B cell (primary cell): ENCODE data around the gene PDE10A.

Experiments
- CTCF ChIP-seq: fragments of 200-600 bp; IDR thresholded peaks from one replicate; pipeline ENCODE4 v1.8.0; 2022; ENCODE audit warnings: antibody characterized with exemption, mild to moderate bottlenecking
- EZH2 ChIP-seq: IDR thresholded peaks from 2 replicates; pipeline ENCODE4 v1.6.1; 2012; ENCODE audit warnings: borderline replicate concordance, low read depth, mild to moderate bottlenecking, moderate library complexity, low read length; ENCODE audit not compliant: insufficient read depth, poor library complexity, severe bottlenecking

GRCh38 chr6:165605182-165605875 is 57.7 kb downstream of the PDE10A start:
- TF ChIP-seq CTCF (no peak), EZH2 (no peak)
